ENCODE measurements around the gene CDH23.

- no peak for TF ChIP-seq MAX (IDR thresholded peaks at IDR 0.05)
- TF ChIP-seq, protein P1, sequence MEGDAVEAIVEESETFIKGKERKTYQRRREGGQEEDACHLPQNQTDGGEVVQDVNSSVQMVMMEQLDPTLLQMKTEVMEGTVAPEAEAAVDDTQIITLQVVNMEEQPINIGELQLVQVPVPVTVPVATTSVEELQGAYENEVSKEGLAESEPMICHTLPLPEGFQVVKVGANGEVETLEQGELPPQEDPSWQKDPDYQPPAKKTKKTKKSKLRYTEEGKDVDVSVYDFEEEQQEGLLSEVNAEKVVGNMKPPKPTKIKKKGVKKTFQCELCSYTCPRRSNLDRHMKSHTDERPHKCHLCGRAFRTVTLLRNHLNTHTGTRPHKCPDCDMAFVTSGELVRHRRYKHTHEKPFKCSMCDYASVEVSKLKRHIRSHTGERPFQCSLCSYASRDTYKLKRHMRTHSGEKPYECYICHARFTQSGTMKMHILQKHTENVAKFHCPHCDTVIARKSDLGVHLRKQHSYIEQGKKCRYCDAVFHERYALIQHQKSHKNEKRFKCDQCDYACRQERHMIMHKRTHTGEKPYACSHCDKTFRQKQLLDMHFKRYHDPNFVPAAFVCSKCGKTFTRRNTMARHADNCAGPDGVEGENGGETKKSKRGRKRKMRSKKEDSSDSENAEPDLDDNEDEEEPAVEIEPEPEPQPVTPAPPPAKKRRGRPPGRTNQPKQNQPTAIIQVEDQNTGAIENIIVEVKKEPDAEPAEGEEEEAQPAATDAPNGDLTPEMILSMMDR (IDR thresholded peaks at IDR 0.05), result no peak
- TF ChIP-seq BHLHE40 (IDR thresholded peaks at IDR 0.05; ENCODE audit: low read depth, low read length), result no peak
- TF ChIP-seq MAZ (IDR thresholded peaks at IDR 0.05; ENCODE audit: borderline replicate concordance, low read depth, low read length), result no peak
- TF ChIP-seq CEBPB (IDR thresholded peaks at IDR 0.05), result no peak
- TF ChIP-seq SMC3 (IDR thresholded peaks at IDR 0.05), result no peak
- TF ChIP-seq CHD2 (IDR thresholded peaks at IDR 0.05; ENCODE audit: low read length, partially characterized antibody), result no peak
- TF ChIP-seq, protein P2, sequence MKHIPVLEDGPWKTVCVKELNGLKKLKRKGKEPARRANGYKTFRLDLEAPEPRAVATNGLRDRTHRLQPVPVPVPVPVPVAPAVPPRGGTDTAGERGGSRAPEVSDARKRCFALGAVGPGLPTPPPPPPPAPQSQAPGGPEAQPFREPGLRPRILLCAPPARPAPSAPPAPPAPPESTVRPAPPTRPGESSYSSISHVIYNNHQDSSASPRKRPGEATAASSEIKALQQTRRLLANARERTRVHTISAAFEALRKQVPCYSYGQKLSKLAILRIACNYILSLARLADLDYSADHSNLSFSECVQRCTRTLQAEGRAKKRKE (CRISPR knock-in tag; IDR thresholded peaks at IDR 0.05; ENCODE audit: low read depth), result no peak
- TF ChIP-seq HDAC2 (IDR thresholded peaks at IDR 0.05), result no peak
- no peak for TF ChIP-seq EP300 (IDR thresholded peaks at IDR 0.05)
- TF ChIP-seq RARB (CRISPR knock-in tag; IDR thresholded peaks at IDR 0.05), result no peak
- TF ChIP-seq, protein P3, sequence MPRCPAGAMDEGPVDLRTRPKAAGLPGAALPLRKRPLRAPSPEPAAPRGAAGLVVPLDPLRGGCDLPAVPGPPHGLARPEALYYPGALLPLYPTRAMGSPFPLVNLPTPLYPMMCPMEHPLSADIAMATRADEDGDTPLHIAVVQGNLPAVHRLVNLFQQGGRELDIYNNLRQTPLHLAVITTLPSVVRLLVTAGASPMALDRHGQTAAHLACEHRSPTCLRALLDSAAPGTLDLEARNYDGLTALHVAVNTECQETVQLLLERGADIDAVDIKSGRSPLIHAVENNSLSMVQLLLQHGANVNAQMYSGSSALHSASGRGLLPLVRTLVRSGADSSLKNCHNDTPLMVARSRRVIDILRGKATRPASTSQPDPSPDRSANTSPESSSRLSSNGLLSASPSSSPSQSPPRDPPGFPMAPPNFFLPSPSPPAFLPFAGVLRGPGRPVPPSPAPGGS (IDR thresholded peaks at IDR 0.05), result no peak
- TF ChIP-seq POLR2A (IDR thresholded peaks at IDR 0.05; ENCODE audit: low read length), result no peak
Observed at GRCh38 chr10:71659737-71660136, 263.0 kb downstream of the CDH23 start.

All from A549 (cell line).